Endodermal cell (in vitro differentiated cells): ENCODE measurements around the gene KISS1. TPM values are rescaled to one million over a fixed set of nuclear protein-coding genes. Genes with fewer than 3 reads are reported as not detected.

Experiments used
- DNase-seq: peaks from one replicate; pipeline ENCODE4 v3.0.0-alpha.2; 2017
- H3K27ac ChIP-seq: 2 replicates; pipeline ENCODE4 v1.5.1; 2013; ENCODE audit warnings: mild to moderate bottlenecking, low read depth, low read length, moderate library complexity
- H3K27me3 ChIP-seq: 2 replicates; pipeline ENCODE4 v1.6.1; 2013; ENCODE audit warnings: mild to moderate bottlenecking, low read length, moderate library complexity; ENCODE audit not compliant: insufficient read depth, control insufficient read depth, poor library complexity, severe bottlenecking
- H3K36me3 ChIP-seq: 2 replicates; pipeline ENCODE4 v1.7.0; 2013; ENCODE audit warnings: mild to moderate bottlenecking, low read length, moderate library complexity; ENCODE audit not compliant: control insufficient read depth, insufficient read depth
- H3K4me1 ChIP-seq: one replicate; pipeline ENCODE4 v1.7.0; 2013; ENCODE audit warnings: low read length; ENCODE audit not compliant: control insufficient read depth, insufficient read depth
- H3K4me3 ChIP-seq: 2 replicates; pipeline ENCODE4 v1.5.1; 2013; ENCODE audit warnings: mild to moderate bottlenecking, low read length, moderate library complexity
- H3K9ac ChIP-seq: 2 replicates; pipeline ENCODE4 v1.6.1; 2013; ENCODE audit warnings: mild to moderate bottlenecking, low read length, moderate library complexity; ENCODE audit not compliant: poor library complexity, severe bottlenecking; ENCODE audit errors: extremely low read depth
- H3K9me3 ChIP-seq: 2 replicates; pipeline ENCODE4 v1.6.1; 2013; ENCODE audit warnings: mild to moderate bottlenecking, low read length, moderate library complexity; ENCODE audit not compliant: control insufficient read depth
- H3K27ac Mint-ChIP-seq: 2 replicates; pipeline ENCODE4 v1.8.0; 2020; ENCODE audit warnings: mixed read lengths
- H3K27me3 Mint-ChIP-seq: 2 replicates; pipeline ENCODE4 v1.8.0; 2021; ENCODE audit warnings: mild to moderate bottlenecking, mixed read lengths; ENCODE audit not compliant: insufficient read depth
- H3K36me3 Mint-ChIP-seq: 2 replicates; pipeline ENCODE4 v1.8.0; 2020; ENCODE audit warnings: low read depth, mixed read lengths
- H3K4me1 Mint-ChIP-seq: 2 replicates; pipeline ENCODE4 v1.8.0; 2020; ENCODE audit warnings: mixed read lengths
- H3K4me3 Mint-ChIP-seq: 2 replicates; pipeline ENCODE4 v1.8.0; 2020; ENCODE audit warnings: mild to moderate bottlenecking, moderate library complexity, mixed read lengths
- H3K9me3 Mint-ChIP-seq: 2 replicates; pipeline ENCODE4 v1.8.0; 2020; ENCODE audit warnings: mild to moderate bottlenecking, mixed read lengths
- WGBS, 2 experiments: methylation state at CpG; one replicate each; pipeline versions ENCODE4 v1.1.5 to v1.1.7; 2013; ENCODE audit warnings: missing lambda C conversion rate in 2 of 2, mixed read lengths in 1 of 2; ENCODE audit not compliant: insufficient coverage in 1 of 2, insufficient read length in 1 of 2; 5-methylcytosine and 5-hydroxymethylcytosine counted together
- total RNA-seq, 2 donors: library from RNA; stranded (reverse); fragmentation: NEBNext Ultra II Directional in 1 of 2; extraction: Animal tissue kit (Norgen Biotek cat#: 25700) in 1 of 2; gene quantifications; 2 replicates in 1 of 2; 3 replicates in 1 of 2; pipeline ENCODE4 v1.2.1, GENCODE V29; 2021
- TF ChIP-seq, protein P1 (sequence below): fragments of 200-600 bp; sonication (generic); conservative IDR thresholded peaks from 2 replicates; pipeline ENCODE4 v1.5.0; 2021; ENCODE audit warnings: antibody characterized with exemption, mild to moderate bottlenecking

Gene KISS1
- total RNA-seq, 2 donors from 2014 or later = not detected

DNA sequence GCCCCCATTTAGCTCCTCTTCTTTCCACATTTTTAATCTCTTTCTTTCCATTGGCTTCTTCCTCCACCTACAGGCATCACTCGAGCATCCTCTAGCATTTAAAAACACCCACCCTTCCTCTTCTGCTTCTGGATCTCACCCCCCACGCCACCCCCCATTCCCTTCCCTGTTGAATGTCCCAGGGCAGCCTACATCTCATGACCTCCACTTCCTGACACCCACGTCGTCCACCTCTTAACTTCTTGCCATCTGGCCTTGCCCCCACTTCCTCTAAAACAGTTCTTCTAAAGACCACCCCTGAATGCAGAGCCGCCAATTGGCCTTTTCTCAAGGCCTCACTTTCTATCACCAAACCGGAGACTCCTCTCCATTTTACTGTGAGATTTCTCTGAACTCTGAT, 38.3 kb downstream of the KISS1 start:
- Mint-ChIP-seq H3K4me3 (no peak overlapping the region), H3K9me3 (no peaks in the 10 kb centered on the region), H3K27ac (no peak overlapping the region), H3K27me3 (peaks cover 37% of the 10 kb centered on the region), H3K36me3 (no peaks in the 10 kb centered on the region), H3K4me1 (no peaks in the 10 kb centered on the region)
- Histone ChIP-seq H3K4me1 (no peaks in the 10 kb centered on the region), H3K9me3 (no peaks in the 10 kb centered on the region), H3K27me3 (peaks cover 45% of the 10 kb centered on the region), H3K4me3 (no peak overlapping the region), H3K27ac (no peak overlapping the region), H3K36me3 (no peaks in the 10 kb centered on the region), H3K9ac (no peak overlapping the region)
- TF ChIP-seq, protein P1, sequence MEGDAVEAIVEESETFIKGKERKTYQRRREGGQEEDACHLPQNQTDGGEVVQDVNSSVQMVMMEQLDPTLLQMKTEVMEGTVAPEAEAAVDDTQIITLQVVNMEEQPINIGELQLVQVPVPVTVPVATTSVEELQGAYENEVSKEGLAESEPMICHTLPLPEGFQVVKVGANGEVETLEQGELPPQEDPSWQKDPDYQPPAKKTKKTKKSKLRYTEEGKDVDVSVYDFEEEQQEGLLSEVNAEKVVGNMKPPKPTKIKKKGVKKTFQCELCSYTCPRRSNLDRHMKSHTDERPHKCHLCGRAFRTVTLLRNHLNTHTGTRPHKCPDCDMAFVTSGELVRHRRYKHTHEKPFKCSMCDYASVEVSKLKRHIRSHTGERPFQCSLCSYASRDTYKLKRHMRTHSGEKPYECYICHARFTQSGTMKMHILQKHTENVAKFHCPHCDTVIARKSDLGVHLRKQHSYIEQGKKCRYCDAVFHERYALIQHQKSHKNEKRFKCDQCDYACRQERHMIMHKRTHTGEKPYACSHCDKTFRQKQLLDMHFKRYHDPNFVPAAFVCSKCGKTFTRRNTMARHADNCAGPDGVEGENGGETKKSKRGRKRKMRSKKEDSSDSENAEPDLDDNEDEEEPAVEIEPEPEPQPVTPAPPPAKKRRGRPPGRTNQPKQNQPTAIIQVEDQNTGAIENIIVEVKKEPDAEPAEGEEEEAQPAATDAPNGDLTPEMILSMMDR = no peak
- WGBS, 2 experiments = 86 to 100% methylated on average over 1 to 6 of the region's 6 CpGs
- no peak for DNase-seq

DNA sequence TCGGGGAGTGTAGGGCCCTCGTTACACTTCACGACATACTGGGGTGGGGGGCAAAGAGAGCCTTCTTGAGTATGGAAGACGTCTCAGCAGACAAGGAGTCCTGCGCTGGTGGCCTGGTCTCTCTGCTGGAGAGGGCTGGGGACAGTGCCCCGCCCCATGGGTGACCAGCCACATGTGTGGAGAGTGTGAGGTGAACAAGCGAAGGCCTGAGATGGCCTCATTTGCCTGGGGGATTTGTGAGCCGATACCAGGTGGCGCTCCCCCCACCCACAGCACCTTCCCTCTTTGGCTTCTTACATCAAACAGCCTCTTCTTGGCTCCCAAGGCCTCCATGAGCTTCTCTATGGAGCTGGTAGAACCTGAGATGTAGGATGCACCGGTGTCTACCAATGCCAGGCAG, 40.4 kb downstream of the KISS1 start:
- TF ChIP-seq, protein P1 = no peak
- WGBS, 2 experiments = 84 to 87% methylated on average over 5 to 10 of the region's 10 CpGs

DNA sequence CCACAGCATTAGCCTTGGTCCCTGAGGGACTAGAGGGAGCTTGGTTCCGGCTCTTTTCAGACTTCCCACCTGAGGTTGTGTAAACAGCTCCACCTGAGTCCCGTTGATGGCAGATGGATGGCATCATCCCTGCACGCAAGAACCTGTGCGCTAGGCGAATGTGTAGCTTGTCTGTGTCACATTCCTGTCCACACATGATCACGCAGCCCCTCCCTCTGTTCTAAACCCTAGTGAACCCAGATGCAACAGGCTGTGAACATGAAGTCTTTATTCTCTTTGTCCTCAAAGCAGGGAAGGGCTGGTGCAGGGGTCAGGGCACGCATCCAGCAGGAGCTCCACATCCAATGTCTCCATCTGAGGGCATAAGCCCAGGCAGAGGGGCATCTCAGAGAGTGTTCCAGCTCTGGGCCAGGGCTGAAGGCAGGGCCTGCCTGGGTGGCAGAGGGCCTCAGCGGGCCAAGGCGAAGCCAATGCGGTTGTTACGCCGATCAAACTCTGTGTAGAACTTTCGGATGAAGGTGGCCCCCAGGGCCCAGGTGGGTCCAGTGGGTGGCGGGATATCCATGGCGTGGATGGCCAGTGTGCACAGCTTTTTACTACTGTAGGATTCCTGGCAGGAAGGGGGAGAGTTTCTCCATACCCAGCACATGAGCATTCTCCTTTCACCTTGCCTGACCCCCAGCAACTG, 41.6 kb downstream of the KISS1 start:
- TF ChIP-seq, protein P1 = no peak
- Histone ChIP-seq H3K4me3 (no peak overlapping the region), H3K36me3 (no peaks in the 10 kb centered on the region), H3K9me3 (no peaks in the 10 kb centered on the region), H3K27ac (no peak overlapping the region), H3K4me1 (no peaks in the 10 kb centered on the region), H3K27me3 (peaks cover 51% of the 10 kb centered on the region), H3K9ac (no peak overlapping the region)
- H3K36me3 Mint-ChIP-seq = no peaks in the 10 kb centered on the region
- WGBS, 2 experiments = 92 to 93% methylated on average over 13 to 15 of the region's 15 CpGs
- DNase-seq = no peak
- H3K27ac Mint-ChIP-seq = no peak overlapping the region
- H3K9me3 Mint-ChIP-seq = no peaks in the 10 kb centered on the region
- H3K27me3 Mint-ChIP-seq = peaks cover 57% of the 10 kb centered on the region
- peaks cover 2% of the 10 kb centered on the region for H3K4me1 Mint-ChIP-seq
- no peak overlapping the region for H3K4me3 Mint-ChIP-seq

More for the DNA sequence above, 40.4 kb downstream of the KISS1 start:
- H3K4me3 ChIP-seq = no peak overlapping the region
- peaks cover 1% of the 10 kb centered on the region for H3K4me1 Mint-ChIP-seq
- H3K36me3 ChIP-seq = no peaks in the 10 kb centered on the region
- H3K9me3 ChIP-seq = no peaks in the 10 kb centered on the region
- H3K9ac ChIP-seq = no peak overlapping the region
- no peaks in the 10 kb centered on the region for H3K4me1 ChIP-seq
- H3K27me3 ChIP-seq = peaks cover 51% of the 10 kb centered on the region
- no peak overlapping the region for H3K4me3 Mint-ChIP-seq
- H3K27ac ChIP-seq = no peak overlapping the region
- H3K36me3 Mint-ChIP-seq = no peaks in the 10 kb centered on the region
- no peak overlapping the region for H3K27ac Mint-ChIP-seq
- peaks cover 46% of the 10 kb centered on the region for H3K27me3 Mint-ChIP-seq
- no peak for DNase-seq
- no peaks in the 10 kb centered on the region for H3K9me3 Mint-ChIP-seq
